Glutamatergic neuron (in vitro differentiated cells): ENCODE results near the gene ZNF674. TPM values are rescaled to one million over a fixed set of nuclear protein-coding genes. Genes with fewer than 3 reads are reported as not detected.

ENCODE experiments used
- DNase-seq: peaks from one replicate; pipeline ENCODE4 v3.0.0; 2022
- H3K27ac Mint-ChIP-seq: one replicate; pipeline ENCODE4 v1.8.0; 2020; ENCODE audit warnings: mild to moderate bottlenecking, mixed read lengths, inconsistent platforms; ENCODE audit not compliant: unreplicated experiment
- H3K27me3 Mint-ChIP-seq: one replicate; pipeline ENCODE4 v1.8.0; 2020; ENCODE audit warnings: mild to moderate bottlenecking, moderate library complexity, mixed read lengths, inconsistent platforms; ENCODE audit not compliant: unreplicated experiment
- H3K36me3 Mint-ChIP-seq: one replicate; pipeline ENCODE4 v1.8.0; 2020; ENCODE audit warnings: mild to moderate bottlenecking, mixed read lengths, inconsistent platforms; ENCODE audit not compliant: unreplicated experiment
- H3K4me1 Mint-ChIP-seq: one replicate; pipeline ENCODE4 v1.8.0; 2020; ENCODE audit warnings: mild to moderate bottlenecking, low read depth, mixed read lengths, inconsistent platforms; ENCODE audit not compliant: unreplicated experiment
- H3K4me3 Mint-ChIP-seq: one replicate; pipeline ENCODE4 v1.8.0; 2020; ENCODE audit warnings: mild to moderate bottlenecking, mixed read lengths, inconsistent platforms; ENCODE audit not compliant: unreplicated experiment
- H3K9me3 Mint-ChIP-seq: one replicate; pipeline ENCODE4 v1.8.0; 2020; ENCODE audit warnings: mild to moderate bottlenecking, moderate library complexity, mixed read lengths, inconsistent platforms; ENCODE audit not compliant: unreplicated experiment
- CTCF ChIP-seq: fragments of 200-600 bp; sonication (generic); IDR thresholded peaks from one replicate; pipeline ENCODE4 v1.5.0; 2021; ENCODE audit not compliant: partially characterized antibody, unreplicated experiment
- total RNA-seq: library from RNA; stranded (reverse); fragmentation: NEBNext Ultra II Directional; extraction: Animal tissue kit (Norgen Biotek cat#: 25700); gene quantifications from one replicate; pipeline ENCODE4 v1.2.1, GENCODE V29; 2021; ENCODE audit not compliant: unreplicated experiment

Gene ZNF674
- total RNA-seq, 1 donor from 2014 or later = 6.4 TPM

- Mint-ChIP-seq H3K36me3 (peaks cover 5% of the 10 kb centered on the region), H3K4me3 (no peak overlapping the region), H3K4me1 (no peaks in the 10 kb centered on the region), H3K27ac (no peak overlapping the region), H3K27me3 (no peaks in the 10 kb centered on the region), H3K9me3 (peaks cover 2% of the 10 kb centered on the region)
- no peak for DNase-seq
- TF ChIP-seq CTCF = no peak
Observed at GRCh38 chrX:46559062-46559461, 13.8 kb upstream of the ZNF674 start.

GRCh38 chrX:46554942-46555341, 9.7 kb upstream of the ZNF674 start:
- Mint-ChIP-seq H3K4me1 (no peaks in the 10 kb centered on the region), H3K9me3 (peaks cover 2% of the 10 kb centered on the region), H3K27me3 (no peaks in the 10 kb centered on the region), H3K27ac (no peak overlapping the region), H3K36me3 (no peaks in the 10 kb centered on the region), H3K4me3 (no peak overlapping the region)
- TF ChIP-seq CTCF = no peak
- DNase-seq = no peak

GRCh38 chrX:46553935-46554334, 8.7 kb upstream of the ZNF674 start:
- Mint-ChIP-seq H3K27me3 (no peaks in the 10 kb centered on the region), H3K27ac (no peak overlapping the region), H3K4me3 (no peak overlapping the region), H3K9me3 (peaks cover 2% of the 10 kb centered on the region), H3K36me3 (no peaks in the 10 kb centered on the region), H3K4me1 (no peaks in the 10 kb centered on the region)
- DNase-seq = no peak
- TF ChIP-seq CTCF = no peak

- H3K9me3 Mint-ChIP-seq = no peaks in the 10 kb centered on the region
- no peak overlapping the region for H3K27ac Mint-ChIP-seq
- no peak for TF ChIP-seq CTCF
- DNase-seq = no peak
- H3K27me3 Mint-ChIP-seq = no peaks in the 10 kb centered on the region
- H3K36me3 Mint-ChIP-seq = no peaks in the 10 kb centered on the region
- H3K4me3 Mint-ChIP-seq = no peak overlapping the region
- no peaks in the 10 kb centered on the region for H3K4me1 Mint-ChIP-seq
Observed at GRCh38 chrX:46551494-46552128, 6.4 kb upstream of the ZNF674 start.

GRCh38 chrX:46549914-46550313, 4.7 kb upstream of the ZNF674 start:
- TF ChIP-seq CTCF = no peak
- H3K9me3 Mint-ChIP-seq = no peaks in the 10 kb centered on the region
- no peak overlapping the region for H3K4me3 Mint-ChIP-seq
- H3K4me1 Mint-ChIP-seq = no peaks in the 10 kb centered on the region
- DNase-seq = no peak
- H3K27me3 Mint-ChIP-seq = no peaks in the 10 kb centered on the region
- no peak overlapping the region for H3K27ac Mint-ChIP-seq
- H3K36me3 Mint-ChIP-seq = no peaks in the 10 kb centered on the region
